ENCODE measurements around the gene EBF3. TPM values are rescaled to one million over a fixed set of nuclear protein-coding genes. Genes with fewer than 3 reads are reported as not detected.

EBF3 gene
- total RNA-seq, 1 donor: 6.0 TPM

- TF ChIP-seq, protein P1, sequence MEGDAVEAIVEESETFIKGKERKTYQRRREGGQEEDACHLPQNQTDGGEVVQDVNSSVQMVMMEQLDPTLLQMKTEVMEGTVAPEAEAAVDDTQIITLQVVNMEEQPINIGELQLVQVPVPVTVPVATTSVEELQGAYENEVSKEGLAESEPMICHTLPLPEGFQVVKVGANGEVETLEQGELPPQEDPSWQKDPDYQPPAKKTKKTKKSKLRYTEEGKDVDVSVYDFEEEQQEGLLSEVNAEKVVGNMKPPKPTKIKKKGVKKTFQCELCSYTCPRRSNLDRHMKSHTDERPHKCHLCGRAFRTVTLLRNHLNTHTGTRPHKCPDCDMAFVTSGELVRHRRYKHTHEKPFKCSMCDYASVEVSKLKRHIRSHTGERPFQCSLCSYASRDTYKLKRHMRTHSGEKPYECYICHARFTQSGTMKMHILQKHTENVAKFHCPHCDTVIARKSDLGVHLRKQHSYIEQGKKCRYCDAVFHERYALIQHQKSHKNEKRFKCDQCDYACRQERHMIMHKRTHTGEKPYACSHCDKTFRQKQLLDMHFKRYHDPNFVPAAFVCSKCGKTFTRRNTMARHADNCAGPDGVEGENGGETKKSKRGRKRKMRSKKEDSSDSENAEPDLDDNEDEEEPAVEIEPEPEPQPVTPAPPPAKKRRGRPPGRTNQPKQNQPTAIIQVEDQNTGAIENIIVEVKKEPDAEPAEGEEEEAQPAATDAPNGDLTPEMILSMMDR (IDR thresholded peaks at IDR 0.05; ENCODE audit: insufficient read depth, low read depth, low read length): no peak
- DNase-seq (ENCODE audit: low read depth): no peak
- H3K4me3 ChIP-seq (ENCODE audit: low read depth, low read length): no peak overlapping the region
Measured at GRCh38 chr10:129972145-129972965, 8.3 kb upstream of the EBF3 start.

DNA sequence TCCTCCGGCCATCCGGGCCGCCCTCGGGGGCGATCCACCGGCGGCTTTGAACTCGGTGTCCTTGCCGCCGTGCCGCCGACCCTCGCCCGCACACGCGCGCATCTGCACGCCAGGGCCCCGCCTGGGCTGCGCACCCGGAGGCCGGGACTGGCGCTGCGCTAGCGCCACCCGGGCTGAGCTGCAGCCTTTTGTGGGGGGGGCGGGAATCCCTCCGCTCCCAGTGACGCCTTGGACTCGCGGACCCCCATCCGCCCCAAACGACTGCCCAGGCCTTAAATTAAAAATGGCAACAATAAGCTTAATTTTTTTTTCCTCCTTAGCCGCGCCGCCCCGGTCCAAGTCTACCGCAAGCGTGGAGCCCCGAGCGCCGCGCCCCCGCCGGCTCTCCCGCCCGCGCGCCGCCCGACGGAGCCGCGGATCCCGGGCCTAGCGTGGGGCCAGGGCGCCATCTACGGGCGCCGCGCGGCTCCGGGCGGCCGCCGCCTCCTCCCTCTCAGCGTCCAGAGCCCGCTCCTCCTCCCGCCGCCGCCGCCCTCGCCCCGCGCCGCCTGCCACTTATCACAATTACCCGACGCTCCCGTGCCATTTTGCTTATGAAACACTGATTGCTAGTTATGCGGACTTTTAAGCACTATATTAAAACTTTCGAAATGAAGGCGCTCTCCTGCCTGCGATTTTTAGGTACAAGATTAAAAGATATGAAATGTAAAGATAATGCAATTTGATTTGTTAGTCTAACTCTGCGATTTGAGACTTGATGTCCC is 7.5 kb upstream of the EBF3 start:
- DNase-seq (ENCODE audit: low read depth): peak; percentile 26
- TF ChIP-seq, protein P1 (IDR thresholded peaks at IDR 0.05; ENCODE audit: insufficient read depth, low read depth, low read length): no peak
- H3K4me3 ChIP-seq (ENCODE audit: low read depth, low read length): no peak overlapping the region

DNA sequence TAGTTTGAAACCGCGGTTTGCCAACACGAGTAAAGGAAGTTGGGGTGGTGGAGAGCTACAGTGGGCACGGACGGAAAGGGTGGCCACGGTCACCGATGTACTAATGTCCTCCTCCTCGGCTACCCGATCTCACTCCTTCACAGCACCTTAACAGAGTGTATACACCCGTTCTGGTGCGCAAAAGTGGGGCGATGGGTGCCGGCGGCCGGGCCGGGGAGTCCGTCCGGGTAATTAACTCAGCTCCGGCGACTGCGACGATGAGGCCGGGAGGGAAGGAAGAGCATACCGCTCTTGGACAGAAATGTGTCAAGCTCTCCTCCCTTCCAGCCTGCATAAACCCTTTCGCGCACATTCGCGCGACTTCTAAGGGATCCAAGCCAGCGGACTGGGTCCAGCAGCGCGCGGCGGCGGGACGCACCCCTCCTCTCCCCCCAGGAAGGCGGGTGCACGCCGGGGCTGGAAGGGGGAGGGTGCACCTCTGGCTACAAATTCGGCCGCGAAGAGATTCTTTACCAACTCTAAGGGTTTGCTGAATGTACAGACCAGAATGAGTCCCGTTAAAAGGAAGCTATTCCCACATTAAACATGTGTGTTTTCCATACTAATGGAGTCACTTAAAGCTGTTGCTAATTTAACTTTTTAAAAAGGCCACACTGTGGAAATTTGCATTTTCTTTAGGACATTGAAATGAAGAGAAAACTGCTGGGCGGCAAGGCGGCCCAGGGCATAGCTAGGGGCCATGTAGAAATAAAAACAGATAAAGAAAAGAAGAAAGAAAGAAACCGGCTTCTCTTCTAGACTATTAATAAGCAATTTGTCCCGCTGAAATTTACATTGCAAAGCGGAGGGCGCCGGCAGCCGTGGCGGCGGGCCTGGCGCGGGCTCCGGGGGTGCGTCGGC is 6.6 kb upstream of the EBF3 start:
- no peak for DNase-seq (ENCODE audit: low read depth)
- H3K4me3 ChIP-seq (ENCODE audit: low read depth, low read length): no peak overlapping the region
- TF ChIP-seq, protein P1 (IDR thresholded peaks at IDR 0.05; ENCODE audit: insufficient read depth, low read depth, low read length): no peak

- TF ChIP-seq, protein P1 (IDR thresholded peaks at IDR 0.05; ENCODE audit: insufficient read depth, low read depth, low read length): no peak
- no peak overlapping the region for H3K4me3 ChIP-seq (ENCODE audit: low read depth, low read length)
- DNase-seq (ENCODE audit: low read depth): no peak
Measured at GRCh38 chr10:129969911-129970464, 5.9 kb upstream of the EBF3 start.

DNA sequence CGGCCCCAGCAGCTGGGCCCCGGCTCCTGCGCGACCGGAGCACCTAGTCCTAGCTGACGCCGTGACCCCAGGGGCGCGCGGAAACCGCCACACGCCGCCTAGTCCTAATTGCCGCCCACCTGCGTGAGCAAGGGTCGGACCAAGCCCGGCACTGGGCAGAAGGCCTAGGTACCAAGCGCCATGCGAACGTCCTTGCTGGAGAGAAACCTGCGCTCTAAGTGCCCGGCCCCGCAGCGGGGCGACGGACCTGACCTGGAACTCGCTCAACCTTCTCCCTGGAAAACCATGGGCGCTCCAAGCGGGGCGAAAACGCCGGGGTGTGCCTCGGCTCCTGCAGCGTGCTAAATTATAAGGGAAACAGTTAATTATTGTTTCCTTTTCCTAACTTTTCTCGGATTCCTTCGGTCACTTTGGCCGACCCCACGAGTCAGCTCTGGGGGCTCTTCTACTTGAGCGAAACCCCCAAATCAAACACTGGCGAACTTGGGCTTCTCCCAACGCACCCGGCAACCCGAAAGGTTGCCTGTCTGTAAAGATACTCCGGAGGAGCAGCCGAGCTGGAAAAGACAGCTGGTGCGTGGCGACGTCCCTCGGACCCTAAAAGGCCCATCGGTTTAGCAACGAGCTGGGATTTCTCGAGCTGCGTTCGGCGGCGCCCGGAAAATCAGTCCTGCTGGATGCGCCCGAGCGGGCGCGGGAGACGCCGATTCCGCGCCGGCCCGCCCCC is 5.3 kb upstream of the EBF3 start:
- DNase-seq (ENCODE audit: low read depth): no peak
- TF ChIP-seq, protein P1 (IDR thresholded peaks at IDR 0.05; ENCODE audit: insufficient read depth, low read depth, low read length): no peak

DNA sequence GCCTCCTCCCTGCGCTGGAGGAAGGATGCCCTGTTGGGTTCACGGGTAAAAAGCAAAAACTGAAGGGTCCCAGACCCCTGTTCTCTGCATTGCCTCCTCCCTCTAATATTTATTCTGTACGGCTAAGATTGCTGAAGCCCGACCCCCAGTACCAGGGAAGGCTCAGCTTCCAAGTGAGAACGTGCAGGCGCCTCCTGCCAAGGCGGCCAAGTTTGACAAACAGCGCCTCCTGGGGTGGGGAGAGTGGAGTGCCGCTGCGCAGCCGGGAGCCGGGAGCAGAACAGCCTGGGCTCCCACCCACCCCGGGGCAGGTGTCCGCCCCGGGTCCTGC is 4.7 kb upstream of the EBF3 start:
- DNase-seq (ENCODE audit: low read depth): peak; percentile 10
- TF ChIP-seq, protein P1 (IDR thresholded peaks at IDR 0.05; ENCODE audit: insufficient read depth, low read depth, low read length): peak; percentile 40
- H3K4me3 ChIP-seq (ENCODE audit: low read depth, low read length): no peak overlapping the region

More for the DNA sequence above, 5.3 kb upstream of the EBF3 start:
- no peak overlapping the region for H3K4me3 ChIP-seq (ENCODE audit: low read depth, low read length)
